DMS79 (cell line): Measurements from ENCODE around the gene KCNQ1.

Experiments used
- DNase-seq: peaks from one replicate; lab custom pipeline; 2025; lab: John Stamatoyannopoulos, UW

The KCNQ1 gene

DNA sequence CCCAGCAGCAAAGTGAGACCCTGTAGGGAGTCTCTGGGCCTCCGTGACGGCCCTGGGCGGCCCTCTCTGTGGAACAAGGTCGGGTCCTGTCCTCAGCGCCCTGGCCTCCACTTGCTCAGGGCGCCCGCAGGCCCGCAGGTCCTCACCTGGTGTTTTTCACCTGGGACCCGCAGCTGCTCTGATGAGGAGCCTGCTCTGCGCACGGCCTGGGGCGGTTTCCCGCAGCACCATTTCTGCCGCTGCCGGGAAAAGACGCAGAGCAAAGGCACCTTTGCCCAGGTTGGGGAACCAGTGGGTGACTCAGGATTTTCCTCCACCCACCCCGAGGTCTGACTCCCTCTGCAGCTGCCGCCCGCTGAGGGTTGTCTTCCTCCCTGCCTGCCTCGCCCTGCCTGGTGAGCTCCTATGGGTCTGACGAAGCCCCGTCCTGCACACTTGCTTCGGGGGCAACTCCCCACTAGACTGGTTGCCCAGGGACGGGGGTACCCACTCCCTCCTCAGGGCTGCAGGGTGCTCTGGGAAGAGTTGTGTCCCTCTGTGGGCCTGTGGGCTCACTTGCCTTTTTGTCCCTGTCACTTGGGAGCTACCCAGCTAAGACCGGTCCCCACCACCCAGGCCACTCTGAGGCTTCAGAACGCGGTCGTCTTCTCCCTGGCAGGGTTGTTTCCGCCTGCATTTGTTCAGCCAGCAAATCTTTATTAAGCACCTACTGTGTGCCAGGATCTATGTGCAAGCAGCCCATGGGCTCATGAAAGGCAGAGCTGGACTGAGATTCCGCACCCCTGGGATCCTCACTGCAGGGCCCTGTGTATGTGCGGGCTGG, 89.5 kb downstream of the KCNQ1 start:
- DNase-seq: no peak

- DNase-seq: no peak
These were observed 90.3 kb downstream of the KCNQ1 start for GRCh38 chr11:2534957-2535672.

GRCh38 chr11:2535673-2536439, 91.0 kb downstream of the KCNQ1 start:
- DNase-seq: no peak

DNA sequence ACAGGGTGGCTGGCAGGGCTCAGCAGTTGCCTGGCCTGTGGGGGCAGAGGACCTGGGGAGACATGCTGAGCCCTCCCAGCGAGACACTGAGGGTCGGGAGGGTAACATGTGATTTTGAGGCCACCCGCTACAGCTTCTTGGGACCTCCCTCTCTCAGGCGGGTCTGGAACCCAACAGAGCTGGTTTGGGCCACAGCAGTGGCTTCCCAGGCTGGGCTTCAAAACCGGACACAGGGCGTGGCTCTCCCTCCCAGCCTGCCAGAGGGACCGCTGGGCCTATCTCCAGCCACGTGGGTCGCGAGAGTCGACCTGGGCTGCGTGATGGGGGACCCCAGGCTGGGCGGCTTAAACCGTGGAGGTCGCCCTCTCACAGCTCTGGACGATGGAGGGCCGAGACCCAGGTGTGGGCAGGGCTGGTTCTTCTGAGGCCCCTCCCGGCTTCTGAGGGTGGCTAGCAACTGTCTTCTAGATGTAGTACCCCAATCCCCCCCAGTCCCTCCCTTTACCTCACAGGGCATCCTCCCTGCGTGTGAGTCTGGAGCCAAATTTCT, 91.7 kb downstream of the KCNQ1 start:
- no peak for DNase-seq

- no peak for DNase-seq
These were observed 92.3 kb downstream of the KCNQ1 start for GRCh38 chr11:2537010-2537705.

GRCh38 chr11:2537896-2538724, 93.3 kb downstream of the KCNQ1 start:
- no peak for DNase-seq

DNA sequence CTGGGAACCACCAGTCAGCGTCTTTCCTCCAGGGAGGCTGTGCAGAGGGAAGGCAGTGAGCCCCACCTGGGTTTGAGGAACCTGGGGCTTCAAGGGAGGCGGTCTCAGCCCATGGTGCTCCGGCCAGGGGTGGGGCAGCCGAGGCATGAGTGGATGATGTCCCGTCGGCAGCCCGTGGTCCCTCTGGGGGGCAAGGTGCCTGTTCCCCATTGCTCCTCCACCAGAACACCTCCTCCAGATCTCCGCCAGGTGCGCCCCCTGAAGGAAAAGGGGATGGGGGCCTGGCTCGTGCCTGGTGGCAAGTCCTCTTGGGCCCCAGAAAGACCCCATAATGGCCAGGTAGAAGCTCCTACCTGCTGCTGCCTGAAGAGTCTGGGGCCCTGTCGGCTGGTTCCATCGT, 94.1 kb downstream of the KCNQ1 start:
- DNase-seq: no peak

DNA sequence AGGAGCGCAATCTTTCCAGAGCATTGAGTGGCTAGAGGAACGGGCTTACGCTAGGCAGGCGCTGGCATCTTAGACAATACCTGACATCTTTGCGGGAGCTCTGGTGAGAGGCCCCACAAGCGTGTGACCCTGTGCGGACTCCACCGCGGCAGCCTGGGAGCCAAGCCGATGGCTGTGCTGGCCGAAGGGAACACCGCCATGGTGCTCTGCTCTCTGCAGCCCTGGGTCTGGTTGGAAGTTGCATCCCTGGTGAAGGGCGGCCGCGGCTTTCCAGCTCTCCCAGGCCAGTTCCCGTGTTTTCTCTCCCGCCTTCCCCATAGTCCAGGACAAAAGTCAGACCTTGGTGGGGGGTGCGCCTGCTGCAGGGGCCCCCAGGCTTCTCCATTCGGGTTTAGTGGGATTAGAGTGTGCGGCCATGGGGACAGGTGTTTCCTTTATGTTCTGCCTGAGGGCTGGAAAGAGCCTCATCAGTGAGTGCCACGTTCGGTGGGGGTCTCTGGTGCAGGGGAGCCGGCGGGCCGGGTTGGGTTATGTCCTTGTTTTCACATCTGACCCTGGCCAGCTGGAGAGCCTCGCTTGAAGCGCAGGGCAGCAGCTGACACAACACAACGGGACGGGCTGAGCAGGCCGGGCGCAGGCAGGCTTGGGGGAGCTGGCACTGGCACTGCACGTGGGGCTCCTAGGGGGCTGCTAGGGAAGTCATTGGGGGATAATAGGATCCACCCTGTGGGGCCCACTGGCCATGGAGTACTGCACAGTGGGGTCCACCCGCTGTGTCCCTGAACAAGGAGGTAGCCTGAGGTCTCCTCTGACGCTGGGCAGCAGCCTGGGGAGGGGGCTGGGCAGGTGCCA, 94.8 kb downstream of the KCNQ1 start:
- no peak for DNase-seq

DNA sequence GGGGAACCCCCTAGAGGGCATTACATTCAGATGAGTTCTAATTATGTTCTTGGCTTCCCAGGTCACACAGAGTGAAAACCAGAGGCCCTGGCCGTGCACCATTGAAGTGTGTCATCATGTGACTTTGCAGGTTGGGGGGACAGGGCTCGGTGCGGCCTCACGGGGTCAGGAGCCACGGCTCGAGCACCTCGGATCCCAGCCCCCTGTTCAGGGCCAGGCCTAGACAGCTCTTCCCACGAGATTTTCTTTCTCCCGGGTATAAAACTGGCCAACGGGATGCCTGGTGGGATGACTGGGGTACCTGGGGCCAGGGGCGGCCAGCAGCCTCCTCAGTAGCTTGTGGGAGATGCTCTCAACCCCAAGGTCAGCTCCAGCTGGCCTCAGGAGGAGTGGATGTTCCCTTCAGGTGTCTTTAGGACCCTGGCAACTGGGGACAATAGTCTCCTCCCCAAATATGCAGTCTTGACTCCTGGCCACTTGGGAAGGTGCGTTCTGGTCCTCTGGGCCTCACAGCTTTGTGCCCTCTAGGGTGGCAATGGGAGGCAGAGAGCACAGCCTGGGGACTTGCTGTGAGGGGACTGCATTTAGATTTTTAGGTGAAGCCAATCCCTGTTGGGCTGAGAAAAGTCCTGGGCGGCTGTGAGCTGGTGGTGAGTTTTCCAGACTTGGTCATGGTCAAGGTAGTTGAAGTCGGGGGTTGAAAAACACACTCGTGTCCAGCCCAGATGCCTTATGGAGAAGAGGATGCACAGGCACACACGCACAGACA, 95.6 kb downstream of the KCNQ1 start:
- DNase-seq: no peak

GRCh38 chr11:2540992-2541680, 96.3 kb downstream of the KCNQ1 start:
- DNase-seq: no peak

- no peak for DNase-seq
These were observed 97.1 kb downstream of the KCNQ1 start for GRCh38 chr11:2541881-2542361.

DNA sequence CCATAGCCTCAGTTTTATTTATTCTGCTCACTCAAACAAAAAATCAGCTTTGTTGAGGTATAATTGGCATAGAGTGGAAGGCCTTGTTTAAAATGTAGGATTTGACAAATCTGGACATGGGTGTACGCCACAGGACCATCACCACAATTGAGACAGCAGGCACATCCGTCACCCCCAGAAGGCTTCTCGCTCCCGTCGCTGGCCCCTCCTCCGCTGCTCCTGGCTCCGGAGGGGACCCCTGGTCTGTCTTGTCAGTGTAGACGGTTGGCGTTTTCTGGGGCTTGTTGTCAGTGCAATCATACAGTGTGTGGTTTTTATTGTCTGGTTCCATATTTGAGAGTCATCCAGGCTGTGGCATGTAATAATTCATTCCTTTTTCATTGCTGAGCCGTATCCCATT, 97.6 kb downstream of the KCNQ1 start:
- DNase-seq: no peak

DNA sequence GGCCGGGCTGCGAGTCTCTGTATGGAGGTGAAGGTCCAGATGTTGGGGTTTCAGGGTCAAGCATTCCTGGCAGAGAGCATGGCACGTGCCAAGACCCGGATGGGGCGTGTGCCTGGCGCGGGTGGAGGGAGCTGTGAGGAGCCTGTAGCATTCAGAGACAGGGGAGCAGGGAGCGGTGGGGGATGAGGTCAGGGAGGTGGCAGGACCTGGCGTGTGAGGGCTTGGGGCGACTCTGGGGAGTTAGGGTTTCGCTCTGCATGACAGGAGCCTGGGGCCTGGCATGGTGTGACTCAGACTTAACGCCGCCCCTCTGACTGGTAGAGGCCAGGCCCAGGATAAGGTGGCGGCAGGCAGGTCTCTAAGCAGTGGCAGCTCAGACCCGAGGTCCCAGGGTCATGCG, 103.0 kb downstream of the KCNQ1 start:
- no peak for DNase-seq

GRCh38 chr11:2548596-2548995, 103.8 kb downstream of the KCNQ1 start:
- no peak for DNase-seq

DNA sequence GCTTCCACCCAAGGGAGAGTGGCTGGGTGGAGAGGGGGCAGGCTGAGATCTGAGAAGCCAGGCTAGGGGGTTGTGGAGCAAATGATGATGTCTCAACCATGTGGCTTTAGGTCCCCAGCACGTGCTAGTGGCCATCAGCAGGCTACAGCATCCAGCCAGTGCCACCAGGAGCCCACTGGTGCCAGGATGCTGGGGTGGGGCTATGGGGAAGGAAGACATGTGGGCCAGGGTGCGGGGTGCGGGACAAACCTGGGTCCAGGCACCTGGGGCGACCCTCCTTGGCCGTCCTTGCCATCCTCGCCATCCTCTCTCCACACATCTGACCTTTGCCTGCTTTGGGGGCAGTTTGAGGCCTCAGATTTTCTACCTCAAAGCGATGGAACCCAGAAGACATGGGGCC, 104.3 kb downstream of the KCNQ1 start:
- no peak for DNase-seq

GRCh38 chr11:2549491-2549875, 104.7 kb downstream of the KCNQ1 start:
- DNase-seq: no peak

- DNase-seq: no peak
These were observed 105.2 kb downstream of the KCNQ1 start for GRCh38 chr11:2549876-2550605.

DNA sequence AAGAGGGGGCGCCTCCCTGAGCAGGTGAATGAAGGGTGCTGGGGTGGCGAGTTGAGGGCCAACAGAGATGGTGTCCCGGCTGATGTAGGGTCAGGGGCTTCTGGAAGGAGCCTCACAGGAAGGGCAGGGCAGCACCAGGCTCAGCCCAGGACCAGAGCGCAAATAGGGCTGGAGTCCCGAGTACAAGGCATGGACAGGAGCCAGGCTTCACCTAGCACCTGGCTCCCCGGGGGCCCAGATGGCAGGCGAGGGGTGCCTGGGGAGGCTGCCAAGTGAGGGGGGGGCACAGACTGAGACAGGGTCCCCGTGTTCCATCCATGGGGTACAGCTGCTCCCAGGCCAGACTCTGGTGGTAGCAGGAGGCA, 105.8 kb downstream of the KCNQ1 start:
- no peak for DNase-seq
